ENCODE results near the gene WIPF1.
"Not testable (repeated sequence)": the region's sequence is repeated elsewhere in the genome, so short reads cannot be mapped to it uniquely, and the experiment has no call there.

WIPF1 gene

GRCh38 chr2:174571669-174572323 is 25.8 kb downstream of the WIPF1 start:
- no peak for DNase-seq (ENCODE audit: low read depth)

- DNase-seq (ENCODE audit: low read depth) = no peak
Observed at GRCh38 chr2:174570318-174570958, 27.2 kb downstream of the WIPF1 start.

- no peak for DNase-seq (ENCODE audit: low read depth)
Observed at GRCh38 chr2:174569678-174570077, 27.9 kb downstream of the WIPF1 start.

GRCh38 chr2:174568425-174568824 is 29.2 kb downstream of the WIPF1 start:
- DNase-seq (ENCODE audit: low read depth) = no peak

- no peak for DNase-seq (ENCODE audit: low read depth)
Observed at GRCh38 chr2:174566871-174567270, 30.7 kb downstream of the WIPF1 start.

GRCh38 chr2:174563530-174564282 is 33.9 kb downstream of the WIPF1 start:
- DNase-seq (ENCODE audit: low read depth) = no peak

GRCh38 chr2:174561972-174562370 is 35.6 kb downstream of the WIPF1 start:
- no peak for DNase-seq (ENCODE audit: low read depth)

GRCh38 chr2:174561283-174561971 is 36.2 kb downstream of the WIPF1 start:
- no peak for DNase-seq (ENCODE audit: low read depth)

GRCh38 chr2:174560737-174561136 is 36.9 kb downstream of the WIPF1 start:
- no peak for DNase-seq (ENCODE audit: low read depth)

- no peak for DNase-seq (ENCODE audit: low read depth)
Observed at GRCh38 chr2:174555998-174556397, 41.6 kb downstream of the WIPF1 start.

GRCh38 chr2:174554529-174555150 is 43.0 kb downstream of the WIPF1 start:
- DNase-seq (ENCODE audit: low read depth) = no peak

GRCh38 chr2:174553811-174554493 is 43.7 kb downstream of the WIPF1 start:
- DNase-seq (ENCODE audit: low read depth) = no peak

GRCh38 chr2:174552880-174553279 is 44.7 kb downstream of the WIPF1 start:
- no peak for DNase-seq (ENCODE audit: low read depth)

- no peak for DNase-seq (ENCODE audit: low read depth)
Observed at GRCh38 chr2:174551697-174552096, 45.9 kb downstream of the WIPF1 start.

GRCh38 chr2:174548646-174549045 is 49.0 kb downstream of the WIPF1 start:
- DNase-seq (ENCODE audit: low read depth) = not testable (repeated sequence)

GRCh38 chr2:174548021-174548420 is 49.6 kb downstream of the WIPF1 start:
- DNase-seq (ENCODE audit: low read depth) = not testable (repeated sequence)

GRCh38 chr2:174546519-174547506 is 50.8 kb downstream of the WIPF1 start:
- no peak for DNase-seq (ENCODE audit: low read depth)

- no peak for DNase-seq (ENCODE audit: low read depth)
Observed at GRCh38 chr2:174545240-174545639, 52.4 kb downstream of the WIPF1 start.

- DNase-seq (ENCODE audit: low read depth) = no peak
Observed at GRCh38 chr2:174544802-174545201, 52.8 kb downstream of the WIPF1 start.

GRCh38 chr2:174544156-174544555 is 53.4 kb downstream of the WIPF1 start:
- DNase-seq (ENCODE audit: low read depth) = no peak
